Gastroesophageal sphincter (tissue), 3 donors: ENCODE data around the gene SNAP29.

Experiments used
- CTCF ChIP-seq, 4 experiments: fragments of 200-600 bp in 2 of 4; fragments of 450-650 bp in 2 of 4; sonication (generic) in 1 of 4; IDR thresholded peaks; one replicate each; pipeline ENCODE4 v1.5.1; 2017 to 2019; ENCODE audit warnings: antibody characterized with exemption in 4 of 4, mild to moderate bottlenecking in 2 of 4, moderate library complexity in 2 of 4
- EP300 ChIP-seq: sonication (generic); formaldehyde crosslinking; IDR thresholded peaks from one replicate; pipeline ENCODE4 v1.6.1; 2017; ENCODE audit warnings: antibody characterized with exemption, mild to moderate bottlenecking

- TF ChIP-seq EP300: no peak
- TF ChIP-seq CTCF (IDR thresholded peaks at IDR 0.05): no peak
Measured at GRCh38 chr22:20927940-20928572, 69.2 kb downstream of the SNAP29 start.
